Measurements from ENCODE around the gene ZFP36.

The ZFP36 gene

GRCh38 chr19:39419003-39419402 lies 12.4 kb downstream of the ZFP36 start:
- no peak overlapping the region for H3K27ac ChIP-seq
- TF ChIP-seq CTCF (conservative IDR thresholded peaks at IDR 0.05; ENCODE audit: low read depth): no peak
- DNase-seq (ENCODE audit: low spot score): no peak
- ChIA-PET POLR2A (ENCODE audit: low non-redundant PET) (no interaction called here), CTCF (interaction anchor here (0.6 kb wide), 1 partner anchor 457 kb away, joined by 5 read pairs; no protein-coding TSS in a partner anchor)

GRCh38 chr19:39420769-39421168 lies 14.1 kb downstream of the ZFP36 start:
- TF ChIP-seq CTCF (conservative IDR thresholded peaks at IDR 0.05; ENCODE audit: low read depth): no peak
- peak overlapping the region; percentile 45 for H3K27ac ChIP-seq
- CTCF ChIA-PET: interaction anchor here (0.6 to 0.7 kb wide), 2 partner anchors 21 to 1274 kb away, joined by 3 read pairs; no protein-coding TSS in a partner anchor

GRCh38 chr19:39422020-39422419 lies 15.4 kb downstream of the ZFP36 start:
- H3K27ac ChIP-seq: peak overlapping the region; percentile 45
- CTCF ChIA-PET: interaction anchor here (0.6 kb wide), 1 partner anchor 1705 kb away, joined by 4 read pairs; no protein-coding TSS in a partner anchor
- no peak for DNase-seq (ENCODE audit: low spot score)
- no peak for TF ChIP-seq CTCF (conservative IDR thresholded peaks at IDR 0.05; ENCODE audit: low read depth)
- POLR2A ChIA-PET (ENCODE audit: low non-redundant PET): no interaction called here

More at GRCh38 chr19:39420769-39421168, 14.1 kb downstream of the ZFP36 start:
- no peak for DNase-seq (ENCODE audit: low spot score)
- POLR2A ChIA-PET (ENCODE audit: low non-redundant PET): no interaction called here

- POLR2A ChIA-PET (ENCODE audit: low non-redundant PET): interaction anchor here (0.6 to 1.1 kb wide), 2 partner anchors 14 to 26 kb away, joined by 4 to 5 read pairs; no protein-coding TSS in a partner anchor
- H3K27ac ChIP-seq: peak overlapping the region; percentile 45
- DNase-seq (ENCODE audit: low spot score): no peak
- TF ChIP-seq CTCF (conservative IDR thresholded peaks at IDR 0.05; ENCODE audit: low read depth): no peak
- CTCF ChIA-PET: interaction anchor here (0.5 kb wide), 1 partner anchor 321 kb away, joined by 3 read pairs; no protein-coding TSS in a partner anchor
These were observed 16.8 kb downstream of the ZFP36 start for GRCh38 chr19:39423258-39424086.

- DNase-seq (ENCODE audit: low spot score): no peak
- TF ChIP-seq CTCF (conservative IDR thresholded peaks at IDR 0.05; ENCODE audit: low read depth): no peak
- peak overlapping the region; percentile 45; the same call in 1 of the 2 replicates for H3K27ac ChIP-seq
- ChIA-PET POLR2A (ENCODE audit: low non-redundant PET) (interaction anchor here (1.1 kb wide), 1 partner anchor 27 kb away, joined by 5 read pairs; no protein-coding TSS in a partner anchor), CTCF (interaction anchor here (0.7 kb wide), 1 partner anchor 558 kb away, joined by 3 read pairs; no protein-coding TSS in a partner anchor)
These were observed 18.3 kb downstream of the ZFP36 start for GRCh38 chr19:39424934-39425333.

GRCh38 chr19:39425744-39426143 lies 19.1 kb downstream of the ZFP36 start:
- ChIA-PET CTCF (interaction anchor here (0.7 to 1.3 kb wide), 2 partner anchors 28 to 559 kb away, joined by 3 to 5 read pairs; no protein-coding TSS in a partner anchor), POLR2A (ENCODE audit: low non-redundant PET) (no interaction called here)
- H3K27ac ChIP-seq: no peak overlapping the region
- DNase-seq (ENCODE audit: low spot score): no peak
- TF ChIP-seq CTCF (conservative IDR thresholded peaks at IDR 0.05; ENCODE audit: low read depth): no peak
